Upper lobe of left lung (tissue), 6 donors: ENCODE measurements around the gene SLC25A34. TPM values are rescaled to one million over a fixed set of nuclear protein-coding genes. Genes with fewer than 3 reads are reported as not detected.

ENCODE experiments used
- ATAC-seq, 2 donors: fragments of 200-7000 bp; cut with Tn5 transposase; one replicate each; pipeline ENCODE4 v1.9.1; 2022; ENCODE audit warnings: mild to moderate bottlenecking in 2 of 2, moderate library complexity in 2 of 2; ENCODE audit not compliant: low FRiP score in 2 of 2
- DNase-seq, 2 donors: peaks; one replicate each; pipeline ENCODE4 v3.0.0-alpha.2; 2019 to 2020
- H3K27ac ChIP-seq, 4 donors: fragments of 200-600 bp; sonication (generic); one replicate each; pipeline ENCODE4 v1.5.1; 2016 to 2019
- H3K27me3 ChIP-seq, 4 donors: fragments of 200-600 bp; sonication (generic); one replicate each; pipeline ENCODE4 v1.5.1; 2017 to 2019
- H3K36me3 ChIP-seq, 4 donors: fragments of 200-600 bp; sonication (generic); one replicate each; pipeline ENCODE4 v1.5.1; 2016 to 2019
- H3K4me1 ChIP-seq, 4 donors: fragments of 200-600 bp; sonication (generic); one replicate each; pipeline ENCODE4 v1.5.1; 2018 to 2019
- H3K4me3 ChIP-seq, 4 donors: fragments of 200-600 bp; sonication (generic); one replicate each; pipeline ENCODE4 v1.5.1; 2017 to 2019; ENCODE audit warnings: mild to moderate bottlenecking in 2 of 4, moderate library complexity in 1 of 4
- H3K9me3 ChIP-seq, 4 donors: fragments of 200-600 bp; sonication (generic); one replicate each; pipeline ENCODE4 v1.5.1; 2018 to 2019
- CTCF ChIP-seq, 6 experiments: fragments of 450-650 bp in 4 of 6; fragments of 200-600 bp in 2 of 6; sonication (generic) in 2 of 6; IDR thresholded peaks; one replicate each; pipeline ENCODE4 v1.5.1; 2016 to 2019; ENCODE audit warnings: antibody characterized with exemption in 6 of 6
- EP300 ChIP-seq, 4 donors: sonication (generic); formaldehyde crosslinking; IDR thresholded peaks; one replicate each; pipeline ENCODE4 v1.5.1; 2017; ENCODE audit warnings: antibody characterized with exemption in 4 of 4, control low read depth in 2 of 4
- POLR2A ChIP-seq, 4 donors: fragments of 450-650 bp; IDR thresholded peaks; one replicate each; pipeline ENCODE4 v1.5.1; 2016 to 2017; ENCODE audit warnings: antibody characterized with exemption in 4 of 4, mild to moderate bottlenecking in 2 of 4
- POLR2AphosphoS5 ChIP-seq, 2 donors: sonication (generic); formaldehyde crosslinking; IDR thresholded peaks; one replicate each; pipeline ENCODE4 v1.5.1; 2017; ENCODE audit warnings: antibody characterized with exemption in 2 of 2
- WGBS, 2 donors: methylation state at CpG; one replicate each; pipeline ENCODE4 v1.1.5; 2017 to 2018; 5-methylcytosine and 5-hydroxymethylcytosine counted together
- total RNA-seq, 6 donors: library from RNA; depleted of rRNA in 4 of 6; stranded (reverse); fragments of >200 nt in 4 of 6; gene quantifications; one replicate each; pipeline versions ENCODE4 v1.1.0 to v1.2.1, GENCODE V29; 2016 to 2021
- donor health status: DM: no; HTN: no; CAD: no; lungs with moderate emphysema.
- donor health status: DM: no; HTN: yes; CAD: no; lungs with severe emphysema.

SLC25A34 gene
- total RNA-seq, 6 donors from 2014 or later = 1.5 to 12.1 (median 4.3) TPM

- no peak for ATAC-seq
- no peak overlapping the region for H3K4me3 ChIP-seq
- no peaks in the 10 kb centered on the region for H3K36me3 ChIP-seq
- TF ChIP-seq POLR2A (IDR thresholded peaks at IDR 0.05) = no peak
- TF ChIP-seq EP300 (IDR thresholded peaks at IDR 0.05) = no peak
- TF ChIP-seq POLR2AphosphoS5 (IDR thresholded peaks at IDR 0.05) = no peak
- no peak for TF ChIP-seq CTCF (IDR thresholded peaks at IDR 0.05)
- H3K9me3 ChIP-seq = no peaks in the 10 kb centered on the region
- WGBS, 2 donors = 51 to 71% methylated on average over 6 of the region's 8 CpGs
- peak in 1 of 2 donors; percentile 38 for DNase-seq
- no peaks in the 10 kb centered on the region for H3K27me3 ChIP-seq
- H3K4me1 ChIP-seq = peaks cover 12 to 26% (median 21%) of the 10 kb centered on the region in 4 donors
- H3K27ac ChIP-seq = peak overlapping the region in 2 of 4 donors; percentile 10 to 52
These were observed 11.3 kb downstream of the SLC25A34 start for GRCh38 chr1:15747378-15747777.

GRCh38 chr1:15748264-15748663 is 12.2 kb downstream of the SLC25A34 start:
- no peak for TF ChIP-seq EP300 (IDR thresholded peaks at IDR 0.05)
- no peak for TF ChIP-seq POLR2AphosphoS5 (IDR thresholded peaks at IDR 0.05)
- TF ChIP-seq POLR2A (IDR thresholded peaks at IDR 0.05) = no peak
- TF ChIP-seq CTCF (IDR thresholded peaks at IDR 0.05) = no peak
- Histone ChIP-seq H3K27ac (peak overlapping the region in 2 of 4 donors; percentile 21 to 65), H3K36me3 (no peaks in the 10 kb centered on the region), H3K4me1 (peaks cover 12 to 26% (median 20%) of the 10 kb centered on the region in 4 donors), H3K27me3 (no peaks in the 10 kb centered on the region), H3K4me3 (no peak overlapping the region), H3K9me3 (no peaks in the 10 kb centered on the region)
- DNase-seq (no peak), ATAC-seq (no peak)
- WGBS, 2 donors = 86 to 88% methylated on average over 5 of the region's 5 CpGs

DNA sequence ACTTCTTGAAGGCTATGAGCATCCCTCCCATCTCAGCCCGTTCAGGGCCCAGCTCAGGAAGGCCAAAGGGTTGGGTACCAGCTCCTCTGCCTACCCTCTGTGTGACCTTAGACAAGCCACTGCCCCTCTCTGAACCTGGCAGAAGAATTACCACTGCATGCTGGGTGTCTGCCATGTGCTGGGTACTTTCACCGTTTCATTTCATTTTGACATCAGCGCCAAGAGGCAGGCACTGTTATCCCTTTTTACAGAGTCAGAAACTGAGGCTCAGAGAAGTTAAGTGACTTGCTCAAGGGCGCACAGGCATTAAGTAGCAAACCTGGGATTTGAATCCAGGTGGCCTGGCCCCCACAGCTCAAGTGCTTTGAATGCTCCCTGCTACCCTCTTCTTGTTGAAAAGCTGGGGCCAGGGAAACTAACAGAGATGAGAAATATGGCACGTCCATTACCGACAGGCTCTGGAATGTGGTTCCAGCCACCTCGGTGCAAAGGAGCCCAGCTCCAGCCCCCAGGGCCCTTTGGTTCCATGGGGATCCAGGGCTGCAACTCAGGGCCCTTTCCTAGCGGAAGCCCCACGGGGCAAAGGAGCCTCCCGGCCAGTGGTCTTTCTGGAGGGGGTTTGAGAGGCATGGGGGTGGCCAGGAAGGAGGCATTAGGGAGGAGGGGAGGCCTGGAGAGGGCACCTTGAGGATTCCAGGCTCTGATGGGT is 12.8 kb downstream of the SLC25A34 start:
- Histone ChIP-seq H3K27me3 (no peaks in the 10 kb centered on the region), H3K9me3 (no peaks in the 10 kb centered on the region), H3K27ac (peak overlapping the region; percentile 60 to 68 (median 65)), H3K36me3 (no peaks in the 10 kb centered on the region), H3K4me1 (peaks cover 12 to 26% (median 20%) of the 10 kb centered on the region in 4 donors), H3K4me3 (no peak overlapping the region)
- ATAC-seq = no peak
- TF ChIP-seq POLR2A (IDR thresholded peaks at IDR 0.05) (no peak), POLR2AphosphoS5 (IDR thresholded peaks at IDR 0.05) (no peak), CTCF (IDR thresholded peaks at IDR 0.05) (no peak)
- 91 to 95% methylated on average over 4 to 8 of the region's 10 CpGs for WGBS, 2 donors
- no peak for DNase-seq

DNA sequence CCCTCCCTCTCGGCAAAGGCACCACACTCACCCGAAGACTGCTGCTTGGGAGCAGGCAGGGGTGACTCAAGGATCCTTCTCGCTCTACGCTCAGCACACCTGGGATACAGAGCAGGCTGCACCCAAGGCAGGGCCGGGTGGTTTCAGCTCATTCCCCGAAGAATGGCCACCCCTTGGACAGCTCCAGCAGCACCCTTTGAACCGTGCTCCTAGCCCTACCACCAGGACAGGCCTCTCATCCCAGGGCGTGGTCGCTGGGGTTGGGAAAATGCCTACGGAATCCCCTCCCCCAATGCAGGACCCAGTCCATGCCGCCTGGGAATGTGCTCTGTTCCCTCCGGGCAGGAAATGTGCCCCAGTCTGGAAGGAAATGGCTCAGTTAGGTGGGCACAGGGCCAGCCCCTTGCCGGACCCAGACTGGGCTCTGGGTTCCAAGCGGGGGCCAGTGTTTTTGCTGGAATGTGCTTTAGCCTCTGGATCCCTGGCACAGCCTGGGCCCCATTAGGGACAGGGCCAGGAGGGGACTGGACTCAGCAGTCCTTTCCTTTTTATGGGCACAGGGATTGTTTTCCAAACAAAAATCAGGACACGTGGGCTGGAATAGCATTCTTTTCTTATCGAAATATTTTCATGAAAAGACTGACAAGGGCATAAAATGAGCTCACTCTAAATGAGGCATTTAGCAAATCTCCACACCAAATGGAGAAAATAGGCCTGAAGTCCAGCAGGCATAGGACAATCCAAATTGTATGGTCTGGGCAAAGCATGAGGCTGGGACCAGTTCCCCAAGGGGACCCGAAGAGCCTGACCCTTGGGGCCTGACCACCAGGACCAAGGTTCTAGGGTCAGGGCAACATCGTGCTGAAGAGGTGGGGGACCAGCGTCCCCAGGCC is 13.6 kb downstream of the SLC25A34 start:
- no peaks in the 10 kb centered on the region for H3K27me3 ChIP-seq
- peak in 1 of 2 donors; percentile 49 for DNase-seq
- 50 to 63% methylated on average over 6 to 18 of the region's 19 CpGs for WGBS, 2 donors
- peak overlapping the region; percentile 60 to 68 (median 65) for H3K27ac ChIP-seq
- TF ChIP-seq POLR2AphosphoS5 (IDR thresholded peaks at IDR 0.05) (peak; percentile 43 to 53), EP300 (IDR thresholded peaks at IDR 0.05) (peak in 1 of 4 donors; percentile 3), CTCF (IDR thresholded peaks at IDR 0.05) (no peak), POLR2A (IDR thresholded peaks at IDR 0.05) (no peak)
- H3K4me3 ChIP-seq = no peak overlapping the region
- H3K9me3 ChIP-seq = no peaks in the 10 kb centered on the region
- ATAC-seq = peak in 1 of 2 donors; percentile 50
- peaks cover 12 to 26% (median 20%) of the 10 kb centered on the region in 4 donors for H3K4me1 ChIP-seq
- H3K36me3 ChIP-seq = no peaks in the 10 kb centered on the region
